Stimulated activated CD8-positive, alpha-beta memory T cell treated with anti-CD3 and anti-CD28 coated beads, Interleukin-7, amount 100 ng/mL, for 1 hour (primary cell): ENCODE data around the gene MSMP.
A peak's percentile ranks its signal among the peaks of the same experiment; 100 is the strongest.

Experiments used
- DNase-seq, 2 donors: peaks; one replicate each; pipeline ENCODE4 v3.0.0-alpha.2; 2020; ENCODE audit warnings: low read depth in 2 of 2

The MSMP gene, protein sequence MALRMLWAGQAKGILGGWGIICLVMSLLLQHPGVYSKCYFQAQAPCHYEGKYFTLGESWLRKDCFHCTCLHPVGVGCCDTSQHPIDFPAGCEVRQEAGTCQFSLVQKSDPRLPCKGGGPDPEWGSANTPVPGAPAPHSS

GRCh38 chr9:35754264-35754663 is at the start of gene MSMP:
Gene MSMP, minus strand, starts transcription at chr9:35754276. Its CDS starts 147 bp downstream, at chr9:35754129.
- DNase-seq, result no peak

DNA sequence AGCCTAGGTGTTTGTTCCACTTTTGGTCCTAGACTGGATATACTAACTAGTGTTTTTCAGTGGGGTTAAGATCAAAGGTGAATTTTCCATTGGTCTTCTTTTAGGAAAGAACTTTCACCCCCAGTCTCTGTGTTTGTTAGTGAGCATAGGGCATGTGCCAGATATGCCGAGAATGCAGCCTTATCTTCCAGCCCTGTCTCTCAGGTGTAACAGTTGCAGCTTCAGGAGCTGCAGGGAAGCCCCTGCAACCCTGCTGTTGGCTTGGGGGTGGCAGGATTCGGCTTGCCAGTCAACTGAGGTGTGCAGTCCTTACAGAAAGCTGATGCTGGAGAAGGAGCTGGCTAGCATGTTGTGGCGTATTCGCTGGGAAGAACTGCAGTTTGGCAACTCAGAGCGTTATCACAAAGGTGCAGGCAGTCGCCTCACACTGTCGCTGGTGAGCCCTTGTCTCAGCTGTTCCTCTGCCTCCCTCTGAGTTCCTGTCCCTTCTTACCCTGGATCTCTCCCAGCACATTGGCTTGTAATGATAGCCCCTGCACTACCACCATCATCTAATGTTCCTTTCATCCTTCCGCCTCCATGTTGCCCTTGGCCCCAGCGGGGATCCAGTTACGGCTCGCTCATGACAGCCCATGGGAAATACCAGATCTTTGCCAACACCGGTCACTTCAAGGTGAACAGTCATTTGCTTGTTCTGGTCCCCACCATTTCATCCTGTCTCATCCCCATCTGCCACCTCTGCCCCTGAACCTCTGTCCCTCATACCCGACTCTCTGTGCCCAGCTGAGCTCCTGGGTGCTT is 47.5 kb upstream of the MSMP start:
- DNase-seq, result no peak

- no peak for DNase-seq
Observed at GRCh38 chr9:35800530-35800929, 46.5 kb upstream of the MSMP start.

- DNase-seq, result no peak
Observed at GRCh38 chr9:35798658-35799374, 44.7 kb upstream of the MSMP start.

DNA sequence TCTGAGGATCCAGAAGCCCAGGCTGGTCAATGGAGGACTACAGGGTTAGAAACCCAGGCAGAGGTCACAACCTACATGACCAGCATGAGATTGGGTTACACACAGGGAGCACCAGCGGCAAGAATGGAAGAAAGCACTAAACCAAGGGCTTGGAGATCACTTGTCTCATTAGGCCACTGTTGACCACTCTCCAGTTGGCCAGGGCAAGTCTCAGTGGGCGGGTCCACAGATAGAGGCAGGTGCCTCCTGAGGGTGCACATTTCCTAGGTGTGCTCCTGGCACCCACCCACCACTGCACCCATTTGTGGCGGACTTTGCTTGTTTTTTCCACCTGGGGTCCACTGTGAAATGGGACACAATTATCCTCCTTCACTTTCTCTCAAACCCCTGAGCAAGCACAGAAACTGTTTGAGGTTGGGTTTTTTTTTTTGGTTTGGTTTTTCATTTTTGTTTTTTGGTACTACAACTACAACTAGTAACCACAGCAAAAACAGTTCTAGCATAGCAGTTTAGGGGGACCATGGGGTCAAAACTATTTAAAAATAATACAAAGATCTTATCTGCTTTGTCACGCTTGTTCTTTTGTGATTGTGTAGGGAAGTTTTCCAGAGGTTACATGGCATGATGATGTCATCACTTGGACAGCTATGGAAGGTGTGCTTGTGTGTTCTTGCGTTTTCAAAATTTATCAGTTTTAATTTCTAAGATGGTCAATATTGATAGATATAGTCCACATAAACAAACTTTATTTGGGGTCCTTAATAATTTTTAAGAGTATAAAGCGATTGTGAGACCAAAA is 43.4 kb upstream of the MSMP start:
- DNase-seq, result no peak

GRCh38 chr9:35795695-35796094 is 41.6 kb upstream of the MSMP start:
- no peak for DNase-seq

GRCh38 chr9:35793461-35793860 is 39.4 kb upstream of the MSMP start:
- DNase-seq, result no peak

- DNase-seq, result no peak
Observed at GRCh38 chr9:35792826-35793225, 38.8 kb upstream of the MSMP start.

DNA sequence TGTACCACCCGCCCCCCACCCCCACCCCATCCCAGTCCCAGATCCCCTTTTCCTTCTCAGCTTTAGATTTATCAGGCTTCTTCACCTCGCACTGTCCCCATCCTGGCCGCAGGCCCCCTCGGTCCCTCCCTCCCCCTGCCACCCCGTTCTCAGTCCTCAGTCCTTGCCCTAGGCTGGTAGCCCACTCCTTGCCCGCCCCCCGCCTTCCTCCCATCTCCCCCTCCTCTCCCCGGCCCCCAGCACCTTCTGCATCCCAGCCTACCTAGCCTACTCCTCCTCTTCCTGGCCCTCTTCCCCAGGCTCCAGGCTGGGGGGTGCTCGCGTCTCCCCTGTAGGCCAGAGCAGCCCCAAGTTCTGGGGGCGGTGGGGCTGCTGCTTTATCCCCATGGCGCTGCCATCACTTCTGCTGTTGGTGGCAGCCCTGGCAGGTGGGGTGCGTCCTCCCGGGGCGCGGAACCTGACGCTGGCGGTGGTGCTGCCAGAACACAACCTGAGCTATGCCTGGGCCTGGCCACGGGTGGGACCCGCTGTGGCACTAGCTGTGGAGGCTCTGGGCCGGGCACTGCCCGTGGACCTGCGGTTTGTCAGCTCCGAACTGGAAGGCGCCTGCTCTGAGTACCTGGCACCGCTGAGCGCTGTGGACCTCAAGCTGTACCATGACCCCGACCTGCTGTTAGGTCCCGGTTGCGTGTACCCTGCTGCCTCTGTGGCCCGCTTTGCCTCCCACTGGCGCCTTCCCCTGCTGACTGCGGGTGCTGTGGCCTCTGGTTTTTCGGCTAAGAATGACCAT is 38.1 kb upstream of the MSMP start:
- no peak for DNase-seq

DNA sequence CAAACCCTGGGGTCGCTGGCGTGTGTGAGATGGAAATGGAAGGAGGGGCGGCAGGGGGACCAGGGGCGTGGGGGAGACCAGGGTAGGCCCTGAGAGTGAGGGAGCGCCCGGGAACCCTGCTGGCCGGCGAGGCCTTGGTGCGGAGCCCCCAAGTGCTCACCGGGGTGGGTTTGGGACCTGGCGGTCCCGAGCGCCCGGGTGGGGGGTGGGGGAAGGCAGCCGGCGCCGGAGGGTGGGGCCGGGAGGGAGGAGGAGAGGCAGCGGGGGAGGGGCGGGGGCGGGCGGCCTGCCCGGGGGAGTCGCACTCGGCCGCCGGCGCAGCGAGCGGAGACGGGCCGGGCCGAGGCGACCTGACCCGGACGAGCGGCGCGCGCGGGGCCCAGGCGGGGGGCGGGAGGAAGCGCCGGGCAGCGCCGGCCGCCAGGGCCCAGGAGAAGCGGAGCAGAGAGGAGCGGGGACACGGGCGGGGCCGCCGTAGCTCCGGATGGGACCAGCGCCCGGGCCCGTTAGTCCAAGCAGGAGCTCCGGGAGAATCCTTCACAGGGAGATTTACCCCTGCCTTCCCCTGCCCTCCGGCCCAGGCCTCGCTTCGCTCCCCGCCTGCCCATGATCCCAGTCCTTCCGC is 37.3 kb upstream of the MSMP start, which contains the start of gene NPR2:
Gene NPR2, plus strand, starts transcription at position 295 of the 625 bp plus-strand sequence. CDS start 818 bp downstream, outside the sequence.
- no peak for DNase-seq

DNA sequence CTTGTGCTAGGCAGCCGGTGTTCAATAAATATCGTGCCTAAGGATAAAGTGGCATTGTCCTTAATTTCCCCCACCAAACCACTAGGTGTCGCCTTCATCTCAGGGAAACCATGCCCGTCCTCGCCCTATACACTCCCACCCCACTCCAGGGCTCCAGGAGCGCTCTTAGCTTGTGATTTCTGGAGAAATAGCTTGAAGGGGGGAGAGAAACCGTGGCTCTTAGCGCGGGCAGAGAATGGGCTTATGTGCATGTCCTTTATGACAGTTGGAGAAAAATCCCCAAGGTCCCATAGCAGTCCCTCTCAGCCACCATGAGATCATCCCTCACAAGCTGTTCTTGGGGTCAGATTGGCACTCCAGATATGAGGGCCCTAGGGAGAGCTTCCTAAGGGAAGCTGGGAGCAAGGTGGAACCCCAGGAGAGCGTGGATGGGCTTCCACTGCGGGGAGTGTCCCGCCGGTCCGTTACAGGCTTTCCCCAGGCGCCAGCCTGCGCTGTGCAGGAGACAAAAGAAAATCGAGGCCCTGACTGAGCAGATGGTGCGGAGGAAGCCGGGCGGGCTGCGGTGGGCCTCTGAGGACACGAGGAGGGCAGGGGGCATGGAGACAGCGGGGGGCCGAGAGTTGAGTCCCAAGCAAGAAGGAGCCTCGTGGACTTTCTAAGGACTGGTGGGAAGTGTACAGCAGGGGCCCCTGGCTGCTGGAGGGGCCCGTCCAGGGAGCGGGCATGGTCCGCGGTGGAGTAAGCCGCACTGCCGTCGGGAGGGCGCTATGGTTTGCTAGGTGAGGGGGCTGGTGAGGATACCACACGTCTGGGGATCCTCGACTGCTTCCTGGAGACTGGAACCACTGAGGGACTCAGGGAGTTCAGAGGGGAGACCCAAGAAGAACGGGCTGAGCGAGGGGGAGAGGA is 36.6 kb upstream of the MSMP start:
- DNase-seq, result peak; percentile 15 to 24

DNA sequence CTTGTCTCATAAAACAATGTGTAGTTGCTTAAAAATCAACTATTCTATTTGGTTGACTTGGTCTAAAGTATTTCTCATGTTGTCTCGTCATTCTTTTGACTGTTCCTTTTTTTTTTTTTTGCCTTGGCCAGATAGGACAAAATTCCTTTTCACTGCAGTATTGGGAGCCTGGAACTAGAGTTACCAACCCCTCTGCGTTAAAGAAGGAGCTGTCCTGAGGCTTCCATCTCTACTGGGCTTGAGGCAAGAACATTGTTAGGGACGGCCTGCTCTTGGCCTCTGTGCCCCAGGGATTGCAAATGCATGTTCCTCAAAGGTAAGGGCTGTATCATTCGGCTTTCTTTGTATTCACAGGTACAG is 35.9 kb upstream of the MSMP start:
- no peak for DNase-seq

DNA sequence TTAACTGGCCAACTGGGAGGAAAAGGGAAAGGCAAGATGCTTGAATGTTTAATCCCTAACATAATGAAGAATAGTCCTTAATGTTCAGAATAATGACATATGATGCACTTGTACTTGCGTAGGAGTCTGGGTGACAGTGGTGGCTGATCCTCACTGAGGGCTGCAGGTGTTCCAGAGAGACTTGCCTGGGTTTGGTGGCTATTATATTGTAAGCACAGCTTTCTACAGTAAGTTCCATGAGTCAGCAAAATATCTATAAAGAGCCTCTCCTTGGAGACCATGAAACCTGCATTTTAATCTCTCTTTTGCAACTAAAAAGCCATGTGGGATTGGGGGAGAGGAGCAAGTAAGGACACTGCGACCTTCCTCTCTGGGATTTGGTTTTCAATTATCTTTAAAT is 35.5 kb upstream of the MSMP start:
- DNase-seq, result no peak

DNA sequence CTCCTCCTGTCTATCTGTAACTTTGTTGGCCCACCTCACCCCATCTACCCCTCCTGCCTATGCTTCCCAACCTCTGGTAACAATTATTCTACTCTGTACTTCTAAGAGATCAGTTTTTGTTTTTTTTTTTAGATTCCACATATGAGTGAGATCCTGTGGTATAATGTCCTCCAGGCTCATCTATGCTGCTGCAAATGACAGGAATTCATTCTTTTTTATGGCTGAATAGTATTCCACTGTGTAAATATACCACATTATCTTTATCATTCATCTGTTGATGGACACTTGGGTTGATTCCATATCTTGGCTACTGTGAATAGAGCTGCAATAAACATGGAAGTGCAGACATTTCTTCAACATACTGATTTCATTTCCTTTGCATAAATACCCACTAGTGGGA is 29.3 kb upstream of the MSMP start:
- no peak for DNase-seq

DNA sequence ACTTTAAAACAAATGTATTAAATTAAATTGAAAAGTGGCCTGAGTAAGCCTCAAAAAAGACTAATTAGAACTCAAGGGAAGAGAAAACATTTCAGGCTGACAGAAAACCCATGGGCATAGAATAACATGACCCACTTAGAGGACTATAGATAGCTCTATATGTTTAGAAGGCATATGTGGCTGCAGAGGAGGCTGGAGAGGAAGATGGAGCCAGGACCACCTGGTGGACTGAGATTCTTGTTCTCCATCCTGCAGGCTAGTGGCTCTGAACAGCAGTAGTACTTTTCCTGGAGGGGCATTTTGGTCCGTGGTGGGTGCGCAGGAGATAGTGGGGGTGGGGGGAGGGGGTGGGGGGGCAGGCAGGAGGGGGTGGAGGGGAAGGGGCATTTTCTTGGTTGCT is 27.0 kb upstream of the MSMP start:
- DNase-seq, result no peak

DNA sequence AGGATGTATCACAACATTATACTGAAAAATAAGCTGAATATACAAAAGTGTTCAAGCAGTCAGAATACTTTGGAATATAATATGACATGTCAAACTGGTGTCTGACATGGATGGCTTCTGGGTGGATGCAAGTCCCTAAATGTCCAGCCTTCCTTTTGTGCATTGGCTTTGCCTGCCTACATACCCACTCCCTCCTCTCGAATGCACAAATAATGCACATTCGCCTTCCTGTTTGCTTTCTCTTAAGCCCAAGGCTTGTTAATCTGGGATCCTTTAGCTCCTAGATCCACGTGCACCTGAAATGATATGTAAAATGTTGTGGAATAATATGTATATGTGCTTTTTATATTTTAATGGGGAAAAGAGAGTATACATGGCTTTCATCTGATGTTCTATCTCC is 24.4 kb upstream of the MSMP start:
- no peak for DNase-seq

- DNase-seq, result no peak
Observed at GRCh38 chr9:35776018-35776417, 21.9 kb upstream of the MSMP start.

DNA sequence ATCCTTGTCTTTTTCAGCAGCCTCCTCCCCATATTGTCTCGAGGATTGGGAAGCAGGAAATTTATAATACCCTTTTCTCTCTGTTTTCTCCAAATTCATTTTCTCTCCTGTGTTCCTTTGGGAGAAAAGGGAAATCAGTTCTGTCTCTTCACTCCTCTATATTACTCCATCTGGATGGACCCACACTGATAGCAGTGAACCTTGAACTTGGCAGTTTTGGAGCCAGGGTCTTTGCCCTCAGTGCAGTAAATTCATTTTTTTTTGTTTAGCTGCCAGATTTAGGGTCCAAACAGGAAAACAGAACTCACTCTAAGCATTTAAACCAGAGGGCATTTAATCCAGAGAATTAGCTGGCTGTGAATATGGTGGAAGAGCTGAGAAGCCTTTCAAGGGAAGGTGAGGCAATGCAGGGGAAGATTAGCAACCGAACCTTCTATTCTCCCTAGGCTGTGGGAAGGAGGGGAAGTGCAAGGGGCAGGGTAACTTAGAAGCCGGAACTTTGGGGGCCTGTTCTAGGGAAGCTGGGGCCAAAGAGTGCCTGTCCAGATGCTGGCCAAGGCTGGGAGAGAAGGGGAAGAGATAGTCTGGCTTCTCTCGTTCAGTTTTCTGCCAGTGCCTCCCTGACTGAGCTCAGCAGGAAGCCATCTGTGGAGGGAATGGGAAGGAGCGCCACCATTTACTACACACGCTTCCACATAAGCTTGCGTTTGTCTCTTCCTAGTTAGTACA is 21.0 kb upstream of the MSMP start:
- DNase-seq, result no peak

DNA sequence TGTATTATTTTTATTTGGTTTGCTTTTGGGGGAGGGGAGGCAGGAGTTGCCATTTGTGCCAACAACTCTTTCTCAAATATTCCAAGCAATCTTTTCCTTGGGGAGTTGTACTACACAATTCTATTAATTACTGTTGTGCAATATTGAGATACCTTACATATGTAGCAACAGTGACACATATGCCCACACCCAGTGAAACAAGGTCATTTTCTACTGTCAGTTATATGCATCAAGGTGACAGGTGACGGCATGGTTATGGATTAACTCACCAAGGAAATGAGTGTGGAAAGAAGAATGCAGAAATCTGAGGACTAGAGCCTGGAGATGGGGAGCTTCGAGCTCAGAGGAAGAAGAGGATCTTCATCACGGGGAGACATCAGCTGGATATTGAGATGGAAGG is 17.9 kb upstream of the MSMP start:
- no peak for DNase-seq
